WI38 (cell line): ENCODE results near the gene NFIA.

Source experiments
- H3K4me3 ChIP-seq: 2 replicates; pipeline ENCODE4 v1.5.1; 2011; ENCODE audit warnings: low read depth, mild to moderate bottlenecking, control low read depth, low read length
- TF ChIP-seq, protein P1 (sequence below): IDR thresholded peaks from 2 replicates; pipeline ENCODE4 v1.5.1; 2012; ENCODE audit warnings: low read depth, mild to moderate bottlenecking, control low read depth, low read length

The NFIA gene

DNA sequence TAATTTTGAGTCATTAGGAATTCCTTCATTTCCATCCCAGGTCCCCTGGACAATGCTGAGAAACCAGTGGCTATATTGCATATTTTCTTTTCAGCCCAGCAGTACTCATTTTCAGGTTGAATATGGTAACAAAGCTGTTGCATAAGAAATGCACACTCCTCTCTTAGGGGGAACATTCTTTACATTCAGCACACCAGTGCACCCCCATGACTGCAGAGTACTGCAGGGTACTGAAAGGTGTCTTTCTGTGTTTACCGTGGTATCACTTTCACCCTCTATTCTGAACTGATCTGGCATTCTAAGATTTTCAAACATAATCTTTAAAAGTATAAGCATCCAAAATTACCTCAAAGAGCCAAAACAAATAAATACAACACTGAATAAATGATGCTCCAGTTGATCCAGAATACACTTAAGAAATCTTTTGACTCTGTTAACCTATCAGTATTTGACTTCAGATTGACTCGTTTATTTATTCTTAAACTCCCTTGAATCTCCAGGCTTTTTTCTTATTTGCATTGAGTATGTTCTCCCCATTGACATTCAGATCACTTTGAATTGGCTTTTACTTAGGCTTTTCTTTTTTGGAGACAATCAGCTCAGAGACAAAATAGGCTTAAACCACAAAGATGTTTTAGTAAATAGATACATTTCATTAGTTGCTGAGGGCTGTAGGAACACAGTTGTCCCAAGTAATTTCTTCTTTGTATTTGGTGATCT, 213.6 kb downstream of the NFIA start:
- no peak overlapping the region for H3K4me3 ChIP-seq

DNA sequence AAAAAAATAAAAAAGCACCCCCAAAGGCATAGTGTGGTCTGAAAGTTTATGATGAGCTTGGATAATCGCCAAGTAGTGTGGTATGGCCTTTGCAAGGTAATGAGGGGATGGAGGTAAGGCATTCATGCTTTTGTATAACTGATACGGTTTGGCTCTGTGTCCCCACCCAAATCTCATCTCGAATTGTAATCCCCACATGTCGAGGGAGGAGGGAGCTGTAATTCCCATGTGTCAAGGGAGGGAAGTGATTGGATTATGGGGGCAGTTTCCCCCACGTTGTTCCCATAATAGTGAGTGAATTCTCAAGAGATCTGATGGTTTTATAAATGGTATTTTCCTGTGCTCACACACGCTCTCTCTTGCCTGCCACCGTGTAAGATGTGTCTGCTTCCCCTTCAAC, 215.5 kb downstream of the NFIA start:
- TF ChIP-seq, protein P1, sequence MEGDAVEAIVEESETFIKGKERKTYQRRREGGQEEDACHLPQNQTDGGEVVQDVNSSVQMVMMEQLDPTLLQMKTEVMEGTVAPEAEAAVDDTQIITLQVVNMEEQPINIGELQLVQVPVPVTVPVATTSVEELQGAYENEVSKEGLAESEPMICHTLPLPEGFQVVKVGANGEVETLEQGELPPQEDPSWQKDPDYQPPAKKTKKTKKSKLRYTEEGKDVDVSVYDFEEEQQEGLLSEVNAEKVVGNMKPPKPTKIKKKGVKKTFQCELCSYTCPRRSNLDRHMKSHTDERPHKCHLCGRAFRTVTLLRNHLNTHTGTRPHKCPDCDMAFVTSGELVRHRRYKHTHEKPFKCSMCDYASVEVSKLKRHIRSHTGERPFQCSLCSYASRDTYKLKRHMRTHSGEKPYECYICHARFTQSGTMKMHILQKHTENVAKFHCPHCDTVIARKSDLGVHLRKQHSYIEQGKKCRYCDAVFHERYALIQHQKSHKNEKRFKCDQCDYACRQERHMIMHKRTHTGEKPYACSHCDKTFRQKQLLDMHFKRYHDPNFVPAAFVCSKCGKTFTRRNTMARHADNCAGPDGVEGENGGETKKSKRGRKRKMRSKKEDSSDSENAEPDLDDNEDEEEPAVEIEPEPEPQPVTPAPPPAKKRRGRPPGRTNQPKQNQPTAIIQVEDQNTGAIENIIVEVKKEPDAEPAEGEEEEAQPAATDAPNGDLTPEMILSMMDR: no peak
- H3K4me3 ChIP-seq: no peak overlapping the region

More for the DNA sequence above, 213.6 kb downstream of the NFIA start:
- TF ChIP-seq, protein P1: no peak

DNA sequence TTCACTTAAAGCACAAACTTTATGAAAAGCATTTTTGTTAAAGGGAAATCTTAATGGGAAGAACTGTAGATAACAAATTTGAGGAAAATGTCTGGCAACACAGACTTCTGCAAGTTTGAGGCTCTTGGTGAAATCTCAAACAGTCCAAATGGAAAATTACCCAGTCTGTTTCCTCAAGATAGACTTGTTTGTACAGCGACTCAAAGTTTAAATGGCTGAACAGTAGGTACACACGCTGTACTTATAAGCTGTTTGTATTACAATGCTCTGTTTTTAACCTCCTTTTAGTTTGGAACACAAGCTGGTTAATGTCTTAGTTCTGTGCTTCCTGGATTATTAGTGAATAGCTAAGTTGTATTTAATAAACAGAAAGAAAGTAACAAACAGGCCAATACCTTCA, 217.1 kb downstream of the NFIA start:
- TF ChIP-seq, protein P1: no peak
- H3K4me3 ChIP-seq: no peak overlapping the region

DNA sequence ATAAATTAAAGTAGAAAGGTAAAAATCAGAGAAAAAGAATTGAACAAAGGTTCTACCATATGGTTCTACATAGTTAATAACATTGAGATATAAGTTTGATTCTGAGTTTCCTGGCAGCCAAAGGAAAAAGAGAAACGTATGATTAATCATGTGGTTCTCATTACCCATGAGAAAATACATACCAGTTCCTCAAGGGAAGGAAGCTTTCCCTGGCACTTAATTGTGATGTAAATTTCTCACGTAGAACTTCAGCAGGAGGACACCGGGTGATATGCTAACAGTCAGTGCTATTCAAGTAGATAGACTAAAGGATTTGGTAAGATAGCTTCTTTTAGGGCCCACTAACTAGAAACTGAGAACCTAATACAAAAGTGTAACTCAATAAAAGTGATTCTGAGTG, 218.5 kb downstream of the NFIA start:
- TF ChIP-seq, protein P1: no peak
- H3K4me3 ChIP-seq: no peak overlapping the region

GRCh38 chr1:61301824-61302657, 219.7 kb downstream of the NFIA start:
- no peak overlapping the region for H3K4me3 ChIP-seq
- TF ChIP-seq, protein P1: no peak

- no peak overlapping the region for H3K4me3 ChIP-seq
- TF ChIP-seq, protein P1: no peak
These were observed 225.2 kb downstream of the NFIA start for GRCh38 chr1:61307422-61308142.
